SK-N-MC (cell line): ENCODE results near the gene BMP8B.

Experiments
- EZH2 ChIP-seq: fragments of 200-600 bp; sonication (generic); IDR thresholded peaks from one replicate; pipeline ENCODE4 v1.6.1; 2017; ENCODE audit warnings: antibody characterized with exemption
- POLR2AphosphoS5 ChIP-seq: IDR thresholded peaks from 2 replicates; pipeline ENCODE4 v1.6.1; 2012; ENCODE audit warnings: mild to moderate bottlenecking, low read depth, low read length, borderline replicate concordance

- TF ChIP-seq EZH2 (no peak), POLR2AphosphoS5 (no peak)
These were observed 24.2 kb upstream of the BMP8B start for GRCh38 chr1:39812913-39813312.
